C4-2B (cell line): ENCODE data around the gene CYP4X1.

Experiments
- ZFX ChIP-seq: fragments of 450-650 bp; IDR thresholded peaks from 2 replicates; pipeline ENCODE4 v1.6.1; 2017
- TF ChIP-seq, protein P1 (sequence below): fragments of 450-650 bp; conservative IDR thresholded peaks from 2 replicates; pipeline ENCODE4 v1.5.1; 2017; ENCODE audit warnings: mild to moderate bottlenecking

DNA sequence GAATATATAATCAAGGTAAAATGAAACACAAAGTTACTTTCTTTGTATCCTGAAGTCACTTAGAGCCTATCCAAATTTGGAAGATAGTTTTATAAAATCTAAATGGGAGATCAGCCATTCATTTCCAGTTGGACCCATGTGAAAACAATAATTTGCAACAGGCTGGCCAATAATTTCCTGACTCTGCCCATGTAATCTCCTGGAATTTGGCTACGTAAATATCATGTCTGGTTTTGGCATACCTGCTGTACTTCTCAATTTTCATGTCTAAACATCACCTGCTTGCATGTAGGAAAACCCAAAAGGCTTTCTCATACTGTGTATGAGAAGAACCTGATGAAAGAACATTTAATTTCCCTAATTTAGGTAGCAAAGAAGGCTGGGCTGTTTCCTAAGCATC, 35.9 kb downstream of the CYP4X1 start:
- TF ChIP-seq, protein P1, sequence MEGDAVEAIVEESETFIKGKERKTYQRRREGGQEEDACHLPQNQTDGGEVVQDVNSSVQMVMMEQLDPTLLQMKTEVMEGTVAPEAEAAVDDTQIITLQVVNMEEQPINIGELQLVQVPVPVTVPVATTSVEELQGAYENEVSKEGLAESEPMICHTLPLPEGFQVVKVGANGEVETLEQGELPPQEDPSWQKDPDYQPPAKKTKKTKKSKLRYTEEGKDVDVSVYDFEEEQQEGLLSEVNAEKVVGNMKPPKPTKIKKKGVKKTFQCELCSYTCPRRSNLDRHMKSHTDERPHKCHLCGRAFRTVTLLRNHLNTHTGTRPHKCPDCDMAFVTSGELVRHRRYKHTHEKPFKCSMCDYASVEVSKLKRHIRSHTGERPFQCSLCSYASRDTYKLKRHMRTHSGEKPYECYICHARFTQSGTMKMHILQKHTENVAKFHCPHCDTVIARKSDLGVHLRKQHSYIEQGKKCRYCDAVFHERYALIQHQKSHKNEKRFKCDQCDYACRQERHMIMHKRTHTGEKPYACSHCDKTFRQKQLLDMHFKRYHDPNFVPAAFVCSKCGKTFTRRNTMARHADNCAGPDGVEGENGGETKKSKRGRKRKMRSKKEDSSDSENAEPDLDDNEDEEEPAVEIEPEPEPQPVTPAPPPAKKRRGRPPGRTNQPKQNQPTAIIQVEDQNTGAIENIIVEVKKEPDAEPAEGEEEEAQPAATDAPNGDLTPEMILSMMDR = no peak
- TF ChIP-seq ZFX = no peak
